Choroid plexus epithelial cell (primary cell): ENCODE data around the gene PHETA1.
A peak's percentile ranks its signal among the peaks of the same experiment; 100 is the strongest.

Experiments
- DNase-seq: peaks from one replicate; pipeline ENCODE4 v3.0.0-alpha.2; 2010; ENCODE audit warnings: low read depth
- H3K4me3 ChIP-seq: 2 replicates; pipeline ENCODE4 v1.5.1; 2011; ENCODE audit warnings: low read depth, mild to moderate bottlenecking, control low read depth, low read length, moderate library complexity
- CTCF ChIP-seq: conservative IDR thresholded peaks from 2 replicates; pipeline ENCODE4 v1.5.1; 2011; ENCODE audit warnings: low read depth, mild to moderate bottlenecking, control low read depth, inconsistent platforms, low read length, moderate library complexity

Gene PHETA1

GRCh38 chr12:111394480-111394879 lies 25.6 kb upstream of the PHETA1 start:
- DNase-seq: no peak
- H3K4me3 ChIP-seq: no peak overlapping the region
- no peak for TF ChIP-seq CTCF

- H3K4me3 ChIP-seq: no peak overlapping the region
- no peak for TF ChIP-seq CTCF
- no peak for DNase-seq
Observed at GRCh38 chr12:111393700-111394300, 24.9 kb upstream of the PHETA1 start.

- H3K4me3 ChIP-seq: no peak overlapping the region
- no peak for DNase-seq
- no peak for TF ChIP-seq CTCF
Observed at GRCh38 chr12:111390910-111391309, 22.0 kb upstream of the PHETA1 start.

GRCh38 chr12:111389635-111390034 lies 20.7 kb upstream of the PHETA1 start:
- no peak for TF ChIP-seq CTCF
- DNase-seq: no peak
- H3K4me3 ChIP-seq: no peak overlapping the region

- no peak overlapping the region for H3K4me3 ChIP-seq
- TF ChIP-seq CTCF: no peak
- no peak for DNase-seq
Observed at GRCh38 chr12:111387747-111388323, 18.9 kb upstream of the PHETA1 start.

GRCh38 chr12:111386885-111387284 lies 18.0 kb upstream of the PHETA1 start:
- TF ChIP-seq CTCF: no peak
- no peak overlapping the region for H3K4me3 ChIP-seq
- DNase-seq: peak; percentile 37

- TF ChIP-seq CTCF: no peak
- no peak for DNase-seq
- H3K4me3 ChIP-seq: no peak overlapping the region
Observed at GRCh38 chr12:111384596-111384995, 15.7 kb upstream of the PHETA1 start.
